Stimulated activated CD8-positive, alpha-beta memory T cell treated with anti-CD3 and anti-CD28 coated beads, Interleukin-7, amount 100 ng/mL, for 48 hours (primary cell): ENCODE measurements around the gene CRIP3.
A peak's percentile ranks its signal among the peaks of the same experiment; 100 is the strongest.

ENCODE experiments used
- DNase-seq, 2 donors: peaks; one replicate each; pipeline ENCODE4 v3.0.0-alpha.2; 2020; ENCODE audit warnings: low read depth in 1 of 2; ENCODE audit errors: extremely low read depth in 1 of 2

Gene CRIP3

GRCh38 chr6:43274916-43275597 is 33.6 kb downstream of the CRIP3 start:
- DNase-seq: no peak

- no peak for DNase-seq
Observed at GRCh38 chr6:43274127-43274915, 34.3 kb downstream of the CRIP3 start.

- no peak for DNase-seq
Observed at GRCh38 chr6:43273707-43274106, 34.9 kb downstream of the CRIP3 start.

- no peak for DNase-seq
Observed at GRCh38 chr6:43271944-43272343, 36.7 kb downstream of the CRIP3 start.

GRCh38 chr6:43271103-43271815 is 37.4 kb downstream of the CRIP3 start:
- no peak for DNase-seq

GRCh38 chr6:43269273-43270007 is 39.2 kb downstream of the CRIP3 start:
- DNase-seq: no peak

GRCh38 chr6:43268782-43269272 is 39.8 kb downstream of the CRIP3 start:
- DNase-seq: no peak

- no peak for DNase-seq
Observed at GRCh38 chr6:43268355-43268700, 40.3 kb downstream of the CRIP3 start.

GRCh38 chr6:43267619-43268354 is 40.8 kb downstream of the CRIP3 start:
- no peak for DNase-seq

GRCh38 chr6:43265564-43265963 is 43.1 kb downstream of the CRIP3 start:
- no peak for DNase-seq

- no peak for DNase-seq
Observed at GRCh38 chr6:43264599-43265145, 44.0 kb downstream of the CRIP3 start.

GRCh38 chr6:43263314-43264178 is 45.1 kb downstream of the CRIP3 start:
- peak in 1 of 2 donors; percentile 66 for DNase-seq

- DNase-seq: no peak
Observed at GRCh38 chr6:43262780-43263313, 45.8 kb downstream of the CRIP3 start.

GRCh38 chr6:43262000-43262779 is 46.4 kb downstream of the CRIP3 start:
- DNase-seq: no peak

- DNase-seq: no peak
Observed at GRCh38 chr6:43261198-43261597, 47.4 kb downstream of the CRIP3 start.

- no peak for DNase-seq
Observed at GRCh38 chr6:43260791-43261190, 47.8 kb downstream of the CRIP3 start.

- no peak for DNase-seq
Observed at GRCh38 chr6:43258807-43259686, 49.6 kb downstream of the CRIP3 start.
